ENCODE results near the gene MPI.

DNA sequence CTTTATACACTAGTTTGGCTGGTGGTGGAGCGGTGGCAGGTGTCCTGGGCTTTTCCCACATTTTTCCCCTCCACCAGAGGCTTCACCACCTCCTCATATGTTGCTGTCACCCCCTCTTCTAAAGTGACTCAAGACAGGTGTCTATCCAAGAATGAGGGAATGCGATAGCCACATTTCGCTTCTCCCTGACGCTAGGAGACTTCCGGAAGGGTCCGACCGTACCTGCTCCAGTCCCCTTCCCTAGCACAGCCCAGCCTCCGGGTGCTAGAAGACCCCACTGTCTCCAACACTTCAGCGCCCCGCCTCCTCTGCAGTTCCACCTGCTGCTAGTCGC is 17.2 kb upstream of the MPI start:
- no peak for TF ChIP-seq TAF1 (IDR thresholded peaks at IDR 0.05; ENCODE audit: borderline replicate concordance, low read depth, low read length)
- TF ChIP-seq POLR2A (IDR thresholded peaks at IDR 0.05; ENCODE audit: low read depth, low read length) = 0 out of 2 replicates have a peak, but pooled peaks have one; percentile 73
- no peak; the same call in 1 of the 2 replicates for TF ChIP-seq POLR2AphosphoS5 (IDR thresholded peaks at IDR 0.05; ENCODE audit: low read depth, low read length)

Data from GM12892 (cell line).